MCF 10A (cell line): ENCODE data around the gene PECR. TPM values are rescaled to one million over a fixed set of nuclear protein-coding genes. Genes with fewer than 3 reads are reported as not detected.

Source experiments
- BruUV-seq: library from RNA; stranded (reverse); fragments of 400-500 nt; replicated peaks from 2 replicates; lab custom pipeline; 2021; lab: Mats Ljungman, UMichigan
- CTCF ChIA-PET: fragments of 300-600 bp; sonication (Branson Sonifier 250); formaldehyde crosslinking; extraction: SDS; loops from one replicate; lab custom pipeline; 2021; ENCODE audit warnings: antibody characterized with exemption, inconsistent platforms; lab: Yijun Ruan, JAX
- POLR2A ChIA-PET: fragments of 300-600, 350-650 bp; sonication (Branson Sonifier 250); formaldehyde crosslinking; extraction: SDS; loops from one replicate; lab custom pipeline; 2020; ENCODE audit warnings: antibody characterized with exemption, inconsistent platforms; lab: Yijun Ruan, JAX
- DNase-seq: peaks from one replicate; pipeline ENCODE4 v3.0.0-alpha.2; 2018; ENCODE audit not compliant: unreplicated experiment
- H3K27ac Mint-ChIP-seq: one replicate; pipeline ENCODE4 v1.8.0; 2022; ENCODE audit warnings: mild to moderate bottlenecking, low read depth, mixed read lengths; ENCODE audit not compliant: unreplicated experiment
- H3K27me3 Mint-ChIP-seq: one replicate; pipeline ENCODE4 v1.8.0; 2022; ENCODE audit warnings: mixed read lengths; ENCODE audit not compliant: insufficient read depth, unreplicated experiment
- H3K36me3 Mint-ChIP-seq: one replicate; pipeline ENCODE4 v1.8.0; 2022; ENCODE audit warnings: mild to moderate bottlenecking, moderate library complexity, mixed read lengths; ENCODE audit not compliant: insufficient read depth, unreplicated experiment
- H3K4me1 Mint-ChIP-seq: one replicate; pipeline ENCODE4 v1.8.0; 2022; ENCODE audit warnings: mixed read lengths; ENCODE audit not compliant: insufficient read depth, unreplicated experiment
- H3K4me3 Mint-ChIP-seq: one replicate; pipeline ENCODE4 v1.8.0; 2022; ENCODE audit warnings: mild to moderate bottlenecking, moderate library complexity, mixed read lengths; ENCODE audit not compliant: unreplicated experiment
- H3K9me3 Mint-ChIP-seq: one replicate; pipeline ENCODE4 v1.8.0; 2022; ENCODE audit warnings: mixed read lengths; ENCODE audit not compliant: unreplicated experiment
- CTCF ChIP-seq: fragments of 200-600 bp; IDR thresholded peaks from one replicate; pipeline ENCODE4 v1.8.0; 2022; ENCODE audit warnings: antibody characterized with exemption, mild to moderate bottlenecking; ENCODE audit not compliant: unreplicated experiment
- intact Hi-C: fragments of 100-400 bp; cut with micrococcal nuclease; formaldehyde crosslinking; loops from 2 replicates; pipeline ENCODE4 v1.14.1; 2022
- total RNA-seq: library from RNA; stranded (reverse); gene quantifications from 2 replicates; pipeline ENCODE4 v1.2.3, GENCODE V29; 2022

The PECR gene
- total RNA-seq, 1 experiment from 2014 or later: 8.3 TPM

- H3K4me3 Mint-ChIP-seq: no peak overlapping the region
- BruUV-seq: no TSS peak
- no peaks in the 10 kb centered on the region for H3K36me3 Mint-ChIP-seq
- no peak for DNase-seq
- CTCF ChIA-PET: interaction anchor here (0.6 to 1.9 kb wide), 3 partner anchors 12 to 594 kb away, joined by 3 to 5 read pairs (median 4); partner anchors contain the start of gene XRCC5
- intact Hi-C loops: no loop called here
- TF ChIP-seq CTCF: no peak
- no peak overlapping the region for H3K27ac Mint-ChIP-seq
- no peaks in the 10 kb centered on the region for H3K27me3 Mint-ChIP-seq
- POLR2A ChIA-PET: no interaction called here
- no peaks in the 10 kb centered on the region for H3K9me3 Mint-ChIP-seq
- H3K4me1 Mint-ChIP-seq: peaks cover 13% of the 10 kb centered on the region
These were observed 39.6 kb upstream of the PECR start for GRCh38 chr2:216121255-216121654.

- ChIA-PET POLR2A (interaction anchor here (0.7 to 3.3 kb wide), 5 partner anchors 10 to 36 kb away, joined by 3 to 14 read pairs (median 5); partner anchors contain the start of gene XRCC5), CTCF (interaction anchor here (0.5 to 1.9 kb wide), 5 partner anchors 10 to 1566 kb away, joined by 3 to 5 read pairs (median 5); partner anchors contain the start of gene XRCC5)
- peaks cover 5% of the 10 kb centered on the region for H3K36me3 Mint-ChIP-seq
- H3K27ac Mint-ChIP-seq: no peak overlapping the region
- intact Hi-C loops: loop anchor here (10.0 kb wide), 1 partner anchor 375 kb away; the partner anchor contains the start of gene RPL37A
- BruUV-seq: no TSS peak
- no peak for DNase-seq
- H3K27me3 Mint-ChIP-seq: no peaks in the 10 kb centered on the region
- TF ChIP-seq CTCF: no peak
- peaks cover 15% of the 10 kb centered on the region for H3K4me1 Mint-ChIP-seq
- no peaks in the 10 kb centered on the region for H3K9me3 Mint-ChIP-seq
- H3K4me3 Mint-ChIP-seq: no peak overlapping the region
These were observed 38.4 kb upstream of the PECR start for GRCh38 chr2:216119986-216120385.

GRCh38 chr2:216119146-216119545 is 37.5 kb upstream of the PECR start:
- no peak for DNase-seq
- Mint-ChIP-seq H3K27me3 (no peaks in the 10 kb centered on the region), H3K27ac (no peak overlapping the region), H3K9me3 (no peaks in the 10 kb centered on the region), H3K36me3 (peaks cover 13% of the 10 kb centered on the region), H3K4me1 (peaks cover 19% of the 10 kb centered on the region), H3K4me3 (no peak overlapping the region)
- no peak for TF ChIP-seq CTCF
- ChIA-PET POLR2A (interaction anchor here (0.7 to 3.3 kb wide), 3 partner anchors 9 to 151 kb away, joined by 3 to 14 read pairs (median 3); partner anchors contain the start of gene XRCC5), CTCF (interaction anchor here (0.5 to 1.9 kb wide), 4 partner anchors 10 to 43 kb away, joined by 3 to 6 read pairs (median 5); partner anchors contain the start of gene XRCC5)
- BruUV-seq: no TSS peak
- intact Hi-C loops: loop anchor here (10.0 kb wide), 1 partner anchor 376 kb away; the partner anchor contains the start of gene RPL37A

- intact Hi-C loops: loop anchor here (10.0 kb wide), 1 partner anchor 376 kb away; the partner anchor contains the start of gene RPL37A
These were observed 36.9 kb upstream of the PECR start for GRCh38 chr2:216118474-216118873.

More at GRCh38 chr2:216118474-216118873, 36.9 kb upstream of the PECR start:
- Mint-ChIP-seq H3K9me3 (no peaks in the 10 kb centered on the region), H3K4me1 (peaks cover 26% of the 10 kb centered on the region), H3K36me3 (peaks cover 20% of the 10 kb centered on the region), H3K27me3 (no peaks in the 10 kb centered on the region), H3K4me3 (no peak overlapping the region), H3K27ac (no peak overlapping the region)
- TF ChIP-seq CTCF: no peak
- peak; percentile 10 for DNase-seq
- BruUV-seq: no TSS peak
- CTCF ChIA-PET: interaction anchor here (0.8 kb wide), 1 partner anchor 44 kb away, joined by 6 read pairs; no protein-coding TSS in a partner anchor
- POLR2A ChIA-PET: interaction anchor here (0.7 to 3.3 kb wide), 5 partner anchors 8 to 150 kb away, joined by 3 to 14 read pairs (median 3); partner anchors contain the start of gene XRCC5
